CD4-positive, alpha-beta T cell treated with Interleukin-4 for 1 hour (primary cell): Measurements from ENCODE around the gene CROT.

Source experiments
- DNase-seq, 2 donors: peaks; one replicate each; pipeline ENCODE4 v3.0.0-alpha.2; 2020 to 2022

The CROT gene

GRCh38 chr7:87344446-87344845 lies 1.0 kb upstream of the CROT start:
- peak in 1 of 2 donors; percentile 7 for DNase-seq

- DNase-seq: no peak
Observed at GRCh38 chr7:87345962-87346371, 503 bp downstream of the CROT start.

GRCh38 chr7:87347207-87347606 lies 1.7 kb downstream of the CROT start:
- DNase-seq: no peak

DNA sequence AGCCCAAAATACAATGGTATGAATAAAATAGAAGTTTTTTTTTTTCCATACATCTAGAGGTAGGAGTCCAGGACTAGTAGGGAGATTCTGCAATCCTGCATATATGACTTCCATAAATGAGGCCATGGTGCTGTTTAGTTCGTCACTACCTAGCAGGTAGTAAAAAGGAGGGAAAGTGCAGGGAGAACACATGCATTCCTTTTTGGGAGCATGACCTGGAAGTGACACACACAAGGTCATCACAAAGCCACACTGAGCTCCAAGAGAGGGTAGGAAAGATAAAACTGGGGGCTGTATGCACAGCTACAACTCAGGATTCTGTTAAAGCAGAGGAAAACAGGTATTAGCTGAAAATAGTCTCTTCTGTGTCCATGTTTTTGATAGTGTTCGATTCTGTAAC lies 2.2 kb downstream of the CROT start:
- no peak for DNase-seq

DNA sequence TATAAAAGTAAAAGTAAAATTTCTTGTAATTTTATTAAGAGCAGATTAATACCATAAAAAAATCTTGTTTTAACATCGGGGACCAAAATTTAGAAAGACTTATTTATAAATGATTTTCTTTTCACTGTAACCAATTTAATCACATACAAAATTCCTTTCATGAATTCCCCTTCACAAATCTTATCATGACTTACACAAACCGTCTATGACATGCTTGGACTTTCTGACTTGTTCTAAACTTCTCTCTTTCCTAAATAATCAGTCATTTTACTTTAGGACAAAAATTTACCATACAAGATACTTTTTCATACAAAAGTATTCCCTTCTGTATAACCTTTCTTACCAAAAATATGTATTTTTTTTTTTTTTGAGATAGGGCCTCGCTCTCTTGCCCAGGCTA lies 9.3 kb downstream of the CROT start:
- no peak for DNase-seq

DNA sequence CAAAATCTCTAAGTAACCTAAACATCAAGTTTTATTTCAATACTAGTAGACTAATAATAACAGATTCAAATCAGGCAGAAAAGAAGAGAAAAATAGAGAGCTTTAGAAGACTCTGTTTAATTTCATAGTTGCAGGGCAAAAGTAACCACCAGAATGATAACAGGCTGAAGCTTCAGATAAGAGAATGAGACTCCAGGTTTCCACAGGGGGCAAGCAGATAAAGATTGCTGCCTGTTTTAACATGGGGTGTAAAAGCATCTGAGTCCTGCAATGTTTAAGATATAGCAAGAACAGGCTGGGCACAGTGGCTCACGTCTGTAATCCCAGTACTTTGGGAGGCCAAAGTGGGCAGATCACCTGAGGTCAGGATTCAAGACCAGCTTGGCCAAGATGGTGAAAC lies 11.0 kb downstream of the CROT start:
- no peak for DNase-seq

- no peak for DNase-seq
Observed at GRCh38 chr7:87359366-87359765, 13.9 kb downstream of the CROT start.

DNA sequence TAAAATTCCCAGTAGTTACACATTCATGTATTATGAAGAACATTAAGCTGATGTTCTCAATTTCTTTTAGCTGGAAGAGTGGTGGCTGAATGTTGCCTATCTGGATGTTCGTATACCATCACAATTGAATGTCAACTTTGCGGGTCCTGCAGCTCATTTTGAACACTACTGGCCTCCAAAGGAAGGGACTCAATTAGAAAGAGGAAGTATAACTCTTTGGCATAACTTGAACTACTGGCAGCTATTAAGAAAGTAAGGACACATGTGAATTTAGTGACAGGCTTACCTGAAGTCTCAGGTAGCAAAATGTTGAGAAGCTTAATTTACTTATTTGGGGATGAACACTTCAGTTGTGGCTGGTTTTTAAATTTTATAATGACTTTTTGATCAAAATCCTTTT lies 15.9 kb downstream of the CROT start:
- DNase-seq: no peak

DNA sequence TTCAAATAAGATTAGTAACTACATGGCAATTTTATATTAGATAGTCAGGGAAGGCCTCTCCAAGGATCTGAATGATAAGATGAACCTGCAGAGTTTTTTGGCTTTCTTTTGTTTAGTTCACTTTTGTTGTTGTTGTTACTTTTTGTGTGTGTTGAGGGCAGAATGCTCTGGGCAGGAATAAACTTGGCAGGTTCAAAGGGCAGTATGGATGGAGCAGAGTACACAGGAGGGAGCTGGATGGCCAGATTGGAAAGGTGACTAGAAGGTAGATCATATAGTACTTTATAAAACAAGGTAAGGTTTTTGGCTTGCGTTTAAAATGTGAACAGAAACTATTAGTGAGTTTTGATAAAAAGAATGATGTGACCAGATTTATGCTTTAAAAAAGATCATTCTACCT lies 17.9 kb downstream of the CROT start:
- no peak for DNase-seq

DNA sequence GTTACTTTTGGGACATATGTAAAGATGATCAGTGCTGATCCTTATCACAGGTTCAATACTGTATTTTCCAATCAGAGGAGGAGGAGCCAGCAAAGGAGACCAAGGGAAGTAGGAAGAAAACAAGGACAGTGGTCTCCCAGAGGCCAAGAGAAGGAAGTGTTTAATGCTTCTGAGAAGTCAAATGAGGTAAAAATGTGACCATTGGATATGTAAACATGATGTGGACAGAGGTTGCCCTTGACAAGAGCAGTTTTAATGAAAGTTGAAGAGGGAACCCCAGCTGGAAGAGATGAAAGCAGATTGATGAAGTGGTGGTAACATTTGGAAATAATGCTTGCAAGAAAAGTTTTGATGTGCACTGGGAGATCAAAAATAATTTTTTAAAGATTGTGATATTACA lies 18.8 kb downstream of the CROT start:
- DNase-seq: no peak

DNA sequence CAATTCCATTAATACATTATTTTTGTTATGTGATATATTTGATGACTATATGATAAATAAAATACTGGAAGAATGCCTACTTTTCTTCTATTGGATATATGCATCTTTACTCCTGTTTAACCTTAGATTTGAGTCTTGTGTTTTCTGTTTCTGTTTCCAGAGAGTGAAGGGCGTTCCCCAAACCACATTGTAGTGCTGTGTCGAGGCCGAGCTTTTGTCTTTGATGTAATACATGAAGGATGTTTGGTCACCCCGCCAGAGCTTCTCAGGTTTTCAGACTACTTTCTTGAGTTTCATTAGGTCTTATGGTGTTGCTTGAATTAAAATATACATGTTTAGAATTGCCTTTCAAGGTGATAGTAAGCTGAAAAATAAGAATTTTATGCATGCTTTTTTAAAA lies 23.8 kb downstream of the CROT start:
- DNase-seq: peak in 1 of 2 donors; percentile 56

DNA sequence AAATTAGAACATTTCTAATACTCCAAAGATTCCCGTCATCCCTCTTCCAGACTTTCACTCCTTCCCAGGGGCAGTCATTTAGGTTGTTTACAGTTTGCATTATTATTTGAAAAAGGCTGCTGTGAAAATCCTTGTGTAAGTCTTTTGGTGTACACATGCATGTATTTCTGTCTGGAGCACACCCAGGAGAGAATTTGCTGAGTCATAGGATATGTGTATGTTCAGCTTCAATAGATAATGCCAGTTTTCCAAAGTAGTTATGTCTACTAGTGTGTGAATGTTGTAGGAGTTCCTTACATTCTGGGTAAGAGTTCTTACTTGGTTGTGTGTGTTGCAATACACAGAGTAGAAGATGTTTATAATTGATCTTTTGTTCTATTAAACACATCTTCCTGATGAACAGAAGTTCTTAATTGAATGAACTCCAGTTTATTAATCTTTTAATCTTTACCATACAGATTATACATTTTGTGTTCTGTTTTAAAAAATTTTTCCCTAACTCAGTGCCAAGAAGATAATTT lies 25.3 kb downstream of the CROT start:
- DNase-seq: no peak

DNA sequence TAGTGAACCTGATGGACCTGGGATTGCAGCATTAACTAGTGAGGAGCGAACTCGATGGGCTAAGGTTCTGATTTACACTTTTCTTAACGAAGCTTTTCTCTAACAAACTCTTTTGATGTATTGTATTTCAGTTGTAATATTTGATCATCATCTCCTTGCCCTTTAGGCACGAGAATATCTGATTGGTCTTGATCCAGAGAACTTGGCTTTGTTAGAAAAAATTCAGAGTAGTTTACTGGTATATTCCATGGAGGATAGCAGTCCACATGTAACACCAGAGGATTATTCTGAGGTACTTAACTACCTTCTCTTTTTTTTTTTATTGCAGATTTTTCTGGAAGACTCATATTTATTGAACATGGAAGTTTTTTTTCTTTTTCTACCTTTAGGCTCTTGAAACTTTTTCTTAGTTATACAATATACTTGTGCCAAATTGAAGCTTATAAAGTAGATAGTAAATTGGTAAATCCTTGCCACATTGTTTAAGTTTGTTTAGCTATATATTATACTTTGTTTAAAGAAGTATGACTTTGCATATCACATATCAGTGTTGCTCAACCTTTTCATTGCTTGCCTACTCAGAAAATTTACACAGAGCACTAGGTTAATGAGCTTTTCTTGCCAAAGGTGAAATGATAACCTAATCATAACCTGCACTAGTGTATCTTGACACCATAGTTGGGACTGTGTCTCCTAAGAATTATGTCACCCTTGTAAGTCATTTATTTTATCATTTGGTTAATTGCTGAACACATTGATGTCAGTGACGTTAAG lies 30.4 kb downstream of the CROT start:
- no peak for DNase-seq

- no peak for DNase-seq
Observed at GRCh38 chr7:87380905-87381304, 35.4 kb downstream of the CROT start.

GRCh38 chr7:87391020-87391701 lies 45.7 kb downstream of the CROT start:
- DNase-seq: no peak

GRCh38 chr7:87395442-87396020 lies 50.1 kb downstream of the CROT start:
- DNase-seq: no peak

GRCh38 chr7:87398446-87398845 lies 53.0 kb downstream of the CROT start:
- DNase-seq: no peak

DNA sequence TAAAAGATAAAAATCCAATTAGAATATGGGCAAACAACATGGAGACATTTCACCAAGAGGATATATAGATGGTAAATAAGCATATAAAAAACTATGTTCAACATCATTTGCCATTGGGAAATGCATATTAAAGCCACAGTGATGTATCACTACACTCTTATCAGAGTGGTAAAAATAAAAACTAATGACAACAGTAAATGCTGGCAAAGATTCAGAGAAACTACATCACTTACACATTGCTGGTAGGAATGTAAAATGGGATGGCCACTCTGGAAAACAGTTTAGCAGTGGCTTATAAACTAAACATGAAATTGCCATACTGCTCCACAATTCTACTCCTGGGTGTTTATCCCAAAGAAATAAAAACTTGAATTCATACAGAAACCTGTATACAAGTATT lies 59.2 kb downstream of the CROT start:
- no peak for DNase-seq

DNA sequence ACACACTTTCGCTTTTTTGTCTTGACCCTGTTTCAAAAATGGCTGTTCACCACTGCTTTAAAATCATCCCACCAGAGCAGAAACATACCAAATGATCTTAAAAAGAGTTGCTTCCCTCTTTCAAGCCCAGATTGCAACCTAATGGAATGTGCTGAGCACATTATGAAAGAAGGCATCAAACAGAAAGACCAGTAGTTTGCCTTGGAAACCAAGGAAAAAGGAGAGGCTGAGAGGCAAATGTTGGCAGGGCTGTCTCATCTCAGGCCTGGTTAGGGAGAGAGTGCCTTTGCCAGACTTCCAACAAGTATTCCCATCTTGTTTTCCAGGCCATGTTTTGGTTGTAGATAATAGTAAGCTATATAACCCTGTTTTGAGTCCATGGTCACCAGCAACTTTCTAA lies 65.7 kb downstream of the CROT start:
- no peak for DNase-seq

GRCh38 chr7:87413029-87413428 lies 67.6 kb downstream of the CROT start:
- no peak for DNase-seq

DNA sequence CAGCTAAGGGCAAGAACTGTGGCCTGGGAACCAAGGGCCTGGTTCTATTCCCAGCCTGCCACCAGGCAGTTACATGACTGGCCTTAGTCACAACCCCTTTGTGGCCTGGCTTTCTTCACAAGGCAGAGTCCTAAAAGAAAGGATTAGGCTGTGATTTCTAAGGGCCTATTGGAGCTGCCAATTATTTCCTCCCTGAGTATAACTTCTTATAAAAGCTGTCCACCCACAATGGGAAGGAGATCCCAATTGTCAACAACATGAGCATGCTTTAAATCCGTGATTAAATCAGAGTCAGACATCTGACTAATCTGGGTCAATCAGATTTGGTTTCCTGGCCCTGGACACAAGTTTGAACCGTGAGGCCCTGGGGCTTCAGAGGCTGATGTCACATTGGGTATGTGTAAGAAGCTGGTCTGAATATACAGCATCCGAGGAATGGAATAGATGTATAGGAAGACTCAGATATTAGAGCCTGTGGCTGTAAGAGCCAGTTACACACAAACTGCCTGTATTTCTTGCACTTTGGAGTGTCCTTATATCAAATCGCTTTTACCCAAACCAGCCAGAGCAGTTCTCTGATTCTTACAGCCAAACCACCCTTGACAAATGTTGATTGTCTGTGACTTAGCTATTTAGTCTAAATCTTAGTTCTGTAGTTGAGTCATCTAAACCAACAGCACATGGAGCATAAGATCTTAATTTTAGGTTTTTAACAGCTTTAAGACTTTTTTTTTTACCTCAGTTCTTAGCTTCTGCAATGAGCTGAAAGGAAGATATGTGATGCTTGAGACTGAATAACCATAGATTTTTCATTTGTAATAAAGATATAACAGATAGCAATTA lies 68.7 kb downstream of the CROT start:
- no peak for DNase-seq

- DNase-seq: no peak
Observed at GRCh38 chr7:87414794-87415188, 69.3 kb downstream of the CROT start.
